Subcutaneous abdominal adipose tissue (tissue), 5 donors: ENCODE data around the gene TTLL4.
"Not testable (repeated sequence)": the region's sequence is repeated elsewhere in the genome, so short reads cannot be mapped to it uniquely, and the experiment has no call there.

Experiments used
- H3K27ac ChIP-seq: one replicate; pipeline ENCODE4 v1.7.0; 2013; ENCODE audit warnings: low read depth, mild to moderate bottlenecking, inconsistent platforms, low read length, moderate library complexity
- H3K27me3 ChIP-seq, 5 donors: one replicate each; pipeline ENCODE4 v1.7.0; 2013; ENCODE audit warnings: low read length in 5 of 5, inconsistent platforms in 1 of 5; ENCODE audit not compliant: control insufficient read depth in 5 of 5, insufficient read depth in 4 of 5
- H3K36me3 ChIP-seq, 5 donors: one replicate each; pipeline ENCODE4 v1.7.0; 2013; ENCODE audit warnings: low read length in 5 of 5; ENCODE audit not compliant: control insufficient read depth in 5 of 5, insufficient read depth in 5 of 5
- H3K4me1 ChIP-seq, 5 donors: one replicate each; pipeline ENCODE4 v1.7.0; 2013; ENCODE audit warnings: low read length in 5 of 5, mild to moderate bottlenecking in 3 of 5, moderate library complexity in 1 of 5; ENCODE audit not compliant: control insufficient read depth in 5 of 5, insufficient read depth in 5 of 5
- H3K4me3 ChIP-seq, 5 donors: one replicate each; pipeline ENCODE4 v1.7.0; 2013; ENCODE audit warnings: low read length in 5 of 5, low read depth in 1 of 5
- H3K9ac ChIP-seq, 5 donors: one replicate each; pipeline ENCODE4 v1.7.0; 2013; ENCODE audit warnings: low read length in 5 of 5, mild to moderate bottlenecking in 4 of 5, moderate library complexity in 3 of 5
- H3K9me3 ChIP-seq, 5 donors: one replicate each; pipeline ENCODE4 v1.7.0; 2013; ENCODE audit warnings: low read length in 5 of 5; ENCODE audit not compliant: control insufficient read depth in 5 of 5
- donor health status: healthy.
- donor health status: healthy.
- donor health status: healthy.
- donor health status: healthy.
- donor health status: healthy.

Gene TTLL4

DNA sequence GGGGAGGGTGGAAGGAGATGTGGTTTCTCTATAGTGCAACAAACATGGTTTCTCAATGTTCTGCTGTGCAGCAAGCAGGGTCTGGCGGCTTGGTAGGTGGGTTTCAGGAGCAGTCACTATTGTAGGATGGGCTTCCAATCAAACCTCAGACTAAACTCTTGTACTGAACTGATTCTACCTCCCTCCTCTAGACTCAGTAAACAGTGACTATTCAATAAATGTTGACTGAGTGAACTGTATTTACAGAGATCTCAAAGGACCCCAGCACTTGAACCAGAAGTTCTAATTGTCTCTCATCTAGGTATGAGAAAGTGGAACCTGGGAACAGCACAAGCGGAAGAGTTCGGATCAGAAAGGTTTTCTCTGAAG lies 44.5 kb downstream of the TTLL4 start:
- no peaks in the 10 kb centered on the region for H3K27me3 ChIP-seq
- H3K27ac ChIP-seq, result no peak overlapping the region
- H3K9ac ChIP-seq, result no peak overlapping the region
- H3K9me3 ChIP-seq, result no peaks in the 10 kb centered on the region
- no peaks in the 10 kb centered on the region for H3K4me1 ChIP-seq
- no peak overlapping the region for H3K4me3 ChIP-seq
- H3K36me3 ChIP-seq, result peaks cover 13 to 54% (median 41%) of the 10 kb centered on the region in 5 donors

DNA sequence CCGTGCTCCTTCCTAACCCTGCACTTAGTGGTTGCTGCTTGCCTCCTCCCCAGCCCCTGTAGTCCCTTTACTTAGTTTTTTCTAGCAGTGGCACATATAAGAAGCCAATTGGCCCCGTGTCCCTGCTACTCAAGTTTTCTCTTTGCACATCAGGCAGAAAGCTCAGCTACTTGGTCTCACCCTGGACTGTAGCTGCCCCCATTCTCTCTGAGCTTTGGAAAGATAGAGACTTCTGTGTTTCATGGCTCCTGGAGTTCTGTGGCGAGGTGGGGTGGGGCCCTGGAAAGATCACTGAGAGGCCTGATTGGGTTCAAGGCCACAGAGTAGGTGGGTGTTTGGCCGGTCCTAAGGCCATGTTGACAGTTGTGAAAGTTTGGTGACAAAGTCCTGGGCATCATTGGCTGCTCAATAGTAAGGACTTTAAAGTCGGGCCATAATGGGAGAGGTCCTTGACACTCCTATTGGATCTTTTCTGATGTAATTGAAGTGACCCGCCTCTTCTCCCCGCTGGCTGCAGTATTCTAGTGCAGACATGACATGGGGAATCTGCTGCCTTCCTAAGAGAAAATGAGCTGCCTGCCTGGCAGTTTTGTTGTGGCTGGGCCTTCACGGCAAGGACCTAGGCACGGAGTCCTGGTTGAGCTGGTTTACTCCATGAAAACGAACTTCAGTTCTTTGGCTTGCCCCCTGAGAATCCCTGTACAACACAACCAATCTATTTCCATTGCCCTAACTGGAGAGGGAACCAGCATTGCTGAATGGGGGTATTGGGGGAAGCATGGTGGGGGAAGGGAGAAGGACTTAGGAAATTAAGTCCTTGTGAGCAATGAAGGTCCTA lies 45.2 kb downstream of the TTLL4 start:
- no peak overlapping the region for H3K4me3 ChIP-seq
- no peak overlapping the region for H3K9ac ChIP-seq
- H3K4me1 ChIP-seq, result no peaks in the 10 kb centered on the region
- H3K27ac ChIP-seq, result no peak overlapping the region
- H3K27me3 ChIP-seq, result no peaks in the 10 kb centered on the region
- H3K9me3 ChIP-seq, result no peaks in the 10 kb centered on the region
- peaks cover 9 to 48% (median 39%) of the 10 kb centered on the region in 5 donors for H3K36me3 ChIP-seq

DNA sequence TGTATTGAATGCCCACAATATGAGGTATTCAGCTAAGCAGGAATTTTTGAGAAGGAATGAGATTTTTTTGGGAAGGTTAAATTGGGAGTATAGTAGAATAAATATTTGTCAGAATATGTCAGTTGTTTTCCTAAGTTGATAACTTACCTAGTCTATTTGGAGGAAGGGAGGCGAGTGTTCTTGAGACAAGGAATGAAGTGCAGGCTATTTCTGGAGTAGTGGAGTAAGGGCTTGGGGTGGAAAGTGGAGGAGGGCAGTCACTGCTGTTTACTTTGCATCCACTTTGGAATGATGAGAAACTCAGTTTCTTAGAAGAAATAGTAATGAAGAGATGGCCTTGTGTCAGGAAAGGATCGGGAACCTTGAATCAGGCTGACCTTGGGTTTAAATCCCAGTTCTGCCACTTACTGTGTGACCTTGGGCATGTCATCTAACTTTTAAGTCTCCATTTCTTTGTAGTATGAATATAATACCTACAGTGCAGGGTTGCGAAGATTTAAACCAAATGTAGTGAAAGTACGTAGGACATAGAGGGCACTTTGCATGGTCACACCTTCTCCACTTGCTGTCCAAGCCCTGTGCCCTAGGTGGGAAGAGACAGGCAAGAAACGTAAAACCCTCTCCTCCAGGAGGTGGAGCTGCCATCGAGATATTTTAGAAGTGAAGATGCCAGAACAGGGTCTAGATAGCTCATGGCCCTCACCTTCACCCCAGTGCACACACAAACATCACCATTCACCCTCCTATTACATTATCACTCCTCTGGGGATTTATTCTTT lies 46.2 kb downstream of the TTLL4 start:
- no peak overlapping the region for H3K27ac ChIP-seq
- no peak overlapping the region for H3K9ac ChIP-seq

DNA sequence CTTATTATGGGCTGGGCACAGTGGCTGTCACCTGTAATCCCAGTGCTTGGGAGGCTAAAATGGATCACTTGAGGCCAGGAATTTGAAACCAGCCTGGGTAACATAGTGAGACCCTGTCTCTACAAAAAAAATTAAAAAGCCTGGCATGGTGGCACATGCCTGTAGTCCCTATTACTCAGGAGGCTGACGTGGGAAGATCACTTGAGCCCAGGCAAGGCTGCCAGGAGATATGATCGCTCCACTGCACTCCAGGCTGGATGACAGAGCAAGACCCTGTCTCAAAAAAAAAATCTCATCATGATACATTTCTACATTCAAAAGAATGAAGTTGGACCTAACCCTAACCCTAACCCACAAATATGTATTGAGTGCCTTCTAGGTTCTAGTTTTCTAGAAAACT lies 51.2 kb downstream of the TTLL4 start:
- Histone ChIP-seq H3K4me1 (no peaks in the 10 kb centered on the region), H3K36me3 (peaks cover 0 to 3% (median 0%) of the 10 kb centered on the region in 5 donors), H3K9ac (no peak overlapping the region), H3K27ac (no peak overlapping the region), H3K27me3 (no peaks in the 10 kb centered on the region), H3K9me3 (no peaks in the 10 kb centered on the region), H3K4me3 (no peak overlapping the region)

More for the DNA sequence above, 46.2 kb downstream of the TTLL4 start:
- no peaks in the 10 kb centered on the region for H3K4me1 ChIP-seq
- no peaks in the 10 kb centered on the region for H3K9me3 ChIP-seq
- H3K4me3 ChIP-seq, result no peak overlapping the region
- peaks cover 8 to 44% (median 39%) of the 10 kb centered on the region in 5 donors for H3K36me3 ChIP-seq
- H3K27me3 ChIP-seq, result no peaks in the 10 kb centered on the region

DNA sequence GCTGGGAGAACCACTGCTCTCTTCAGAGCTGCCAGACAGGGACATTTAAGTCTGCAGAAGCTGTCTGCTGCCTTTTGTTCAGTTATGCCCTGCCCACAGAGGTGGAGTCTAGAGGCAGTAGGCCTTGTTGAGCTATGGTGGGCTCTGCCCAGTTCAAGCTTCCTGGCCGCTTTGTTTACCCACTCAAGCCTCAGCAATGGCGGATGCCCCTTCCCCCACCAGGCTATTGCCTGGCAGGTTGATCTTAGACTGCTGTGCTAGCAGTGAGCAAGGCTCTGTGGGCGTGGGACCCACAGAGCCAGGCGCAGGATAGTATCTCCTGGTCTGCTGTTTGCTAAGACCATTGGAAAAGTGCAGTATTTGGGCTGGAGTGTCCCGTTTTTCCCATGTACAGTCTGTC lies 62.1 kb downstream of the TTLL4 start:
- H3K4me1 ChIP-seq, H3K9me3 ChIP-seq, H3K9ac ChIP-seq, H3K4me3 ChIP-seq, H3K27me3 ChIP-seq, H3K27ac ChIP-seq, H3K36me3 ChIP-seq: not testable (repeated sequence)

DNA sequence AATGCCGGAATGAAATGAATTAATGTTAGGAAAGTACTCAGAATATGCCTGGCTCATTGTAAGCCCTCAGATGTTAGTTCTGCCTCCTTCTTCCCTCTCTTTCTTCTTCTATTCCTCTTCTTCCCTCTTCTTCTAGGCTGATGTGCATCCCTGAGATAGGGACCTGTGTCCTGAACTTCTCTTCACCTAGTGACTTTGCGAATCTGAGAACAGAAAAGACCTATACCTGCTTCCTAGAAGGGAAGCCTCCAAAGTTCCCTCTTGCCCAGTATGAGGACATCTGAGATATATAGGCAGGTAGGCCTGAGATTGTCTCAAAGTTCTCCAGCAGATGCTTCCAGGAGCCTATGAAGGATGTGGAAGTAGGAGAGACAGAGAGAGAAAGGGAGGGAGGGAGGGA lies 63.2 kb downstream of the TTLL4 start:
- Histone ChIP-seq H3K4me1 (no peaks in the 10 kb centered on the region), H3K27ac (no peak overlapping the region), H3K4me3 (no peak overlapping the region), H3K9ac (no peak overlapping the region), H3K27me3 (no peaks in the 10 kb centered on the region), H3K9me3 (no peaks in the 10 kb centered on the region), H3K36me3 (no peaks in the 10 kb centered on the region)

DNA sequence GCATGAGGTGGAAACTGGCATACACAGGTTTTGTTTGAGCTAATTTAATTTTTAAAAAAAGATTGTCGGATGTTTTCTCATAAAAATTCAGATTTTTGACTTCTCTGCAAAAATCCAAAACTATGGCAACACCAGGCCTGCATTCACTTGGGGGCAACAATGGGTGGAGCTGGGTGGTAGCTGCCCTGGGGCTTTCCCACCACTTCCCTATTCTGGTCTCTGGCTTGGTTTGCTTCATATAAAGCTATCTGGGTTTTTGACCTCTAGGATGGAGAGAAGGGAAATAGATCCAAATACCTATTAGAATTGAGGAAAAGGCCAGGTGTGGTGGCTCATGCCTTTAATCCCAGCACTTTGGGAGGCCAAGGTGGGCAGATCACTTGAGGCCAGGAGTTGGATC lies 65.9 kb downstream of the TTLL4 start:
- no peaks in the 10 kb centered on the region for H3K36me3 ChIP-seq
- H3K27me3 ChIP-seq, result no peaks in the 10 kb centered on the region
- H3K4me3 ChIP-seq, result no peak overlapping the region
- H3K9ac ChIP-seq, result no peak overlapping the region
- no peaks in the 10 kb centered on the region for H3K9me3 ChIP-seq
- peaks cover 0 to 9% (median 6%) of the 10 kb centered on the region in 5 donors for H3K4me1 ChIP-seq
- no peak overlapping the region for H3K27ac ChIP-seq

DNA sequence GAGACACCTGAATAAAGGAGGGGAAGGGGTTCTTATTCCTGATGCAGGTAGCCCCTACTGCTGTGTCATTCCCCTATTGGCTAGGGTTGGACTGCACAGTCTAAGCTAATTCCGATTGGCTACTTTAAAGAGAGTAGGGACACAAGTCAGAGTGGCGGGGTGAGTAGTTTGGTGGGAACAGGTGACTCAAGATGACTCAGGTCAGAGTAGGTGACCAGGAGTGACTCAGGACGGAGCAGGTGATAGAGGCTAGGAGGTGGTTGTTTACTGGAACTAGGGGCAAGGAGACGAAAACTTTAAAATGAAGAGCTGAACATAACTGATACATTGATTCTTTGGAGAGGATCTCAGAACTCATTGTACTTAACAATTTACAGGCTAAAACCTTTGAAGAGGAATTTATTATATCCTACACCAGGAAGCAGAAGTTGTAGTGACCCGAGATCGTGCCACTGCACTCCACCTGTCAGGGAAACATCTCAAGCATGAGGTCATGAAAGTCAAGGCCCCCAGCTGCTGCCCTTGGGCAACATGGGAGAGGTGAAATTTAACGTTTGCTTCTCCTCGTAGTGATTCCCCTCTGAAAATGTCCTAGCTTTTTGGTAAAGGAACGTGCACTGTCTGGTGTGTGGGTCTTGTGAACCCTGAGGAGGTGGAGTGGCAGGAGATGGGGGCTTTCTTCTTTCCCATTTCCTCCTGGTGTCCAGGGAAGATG lies 66.8 kb downstream of the TTLL4 start:
- Histone ChIP-seq H3K4me1 (peaks cover 0 to 17% (median 12%) of the 10 kb centered on the region in 5 donors), H3K27me3 (no peaks in the 10 kb centered on the region), H3K4me3 (no peak overlapping the region), H3K27ac (no peak overlapping the region), H3K9ac (no peak overlapping the region), H3K36me3 (no peaks in the 10 kb centered on the region), H3K9me3 (no peaks in the 10 kb centered on the region)

DNA sequence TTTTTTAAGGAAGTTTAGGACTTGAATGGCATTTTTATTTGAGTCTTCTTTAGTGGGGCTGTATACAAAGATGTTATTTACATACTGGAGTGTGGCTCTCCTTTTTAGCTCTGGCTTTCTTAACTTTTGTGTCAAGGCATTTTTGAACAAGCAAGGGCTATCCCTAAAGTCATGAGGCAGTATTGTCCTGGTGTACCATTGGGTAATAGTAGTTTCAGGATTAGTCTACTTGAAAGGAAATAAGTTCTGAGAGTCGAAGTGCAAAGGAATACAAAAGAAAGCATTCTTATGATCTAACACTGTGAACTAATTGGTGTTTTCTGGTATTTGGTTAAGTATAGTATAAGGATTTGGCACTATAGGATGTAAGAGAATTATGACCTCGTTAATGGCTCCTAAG lies 69.4 kb downstream of the TTLL4 start:
- Histone ChIP-seq H3K9me3 (no peaks in the 10 kb centered on the region), H3K9ac (no peak overlapping the region), H3K27me3 (no peaks in the 10 kb centered on the region), H3K27ac (no peak overlapping the region), H3K4me1 (peaks cover 0 to 31% (median 19%) of the 10 kb centered on the region in 5 donors), H3K4me3 (no peak overlapping the region), H3K36me3 (no peaks in the 10 kb centered on the region)
